ENCODE measurements around the gene IRF9.

IRF9 gene

DNA sequence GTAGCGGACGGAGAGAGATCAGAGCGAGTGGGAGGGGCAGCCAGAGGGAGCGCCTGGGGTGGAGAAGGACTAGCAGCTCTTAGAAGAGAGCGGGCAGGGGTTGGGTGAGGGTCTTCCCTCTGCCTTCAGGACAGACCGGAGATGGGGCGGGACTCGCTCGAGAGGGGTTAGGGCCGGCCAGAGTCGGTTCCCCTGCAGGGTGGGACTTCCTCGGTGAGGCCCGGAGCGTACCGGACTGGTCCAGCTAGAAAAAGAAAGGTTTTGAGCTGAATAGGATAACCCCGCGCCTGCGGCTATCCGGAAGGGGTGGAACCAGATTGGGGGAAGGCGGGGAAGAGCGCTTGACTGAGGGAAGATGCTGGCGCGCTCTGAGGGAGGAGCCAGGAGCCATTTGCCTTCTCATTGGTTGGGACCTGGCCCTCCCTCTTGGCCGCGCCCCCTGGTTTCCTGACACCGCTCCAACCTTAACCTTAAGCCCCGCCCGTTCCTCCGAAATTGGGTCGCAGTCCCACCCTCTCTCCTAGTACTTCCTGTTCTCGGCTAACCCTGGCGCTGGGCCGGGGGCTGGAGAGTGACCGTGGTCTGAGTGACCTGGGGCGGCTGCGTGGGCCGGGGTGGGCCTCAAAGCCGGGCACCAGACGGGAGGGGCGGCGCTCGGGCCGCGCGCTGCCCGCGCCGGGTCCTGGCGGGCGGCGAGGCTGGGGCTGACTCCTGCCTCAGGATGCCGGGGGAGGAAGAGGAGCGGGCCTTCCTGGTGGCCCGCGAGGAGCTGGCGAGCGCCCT lies 13.9 kb upstream of the IRF9 start, which contains the start of gene RNF31:
Gene RNF31, plus strand, starts transcription at position 521 of the 783 bp plus-strand sequence. Its CDS starts 201 bp downstream, at position 722.
- peak; percentile 95 to 96 for DNase-seq (ENCODE audit: extremely low read depth in 1 of 2, low read depth in 1 of 2)

DNA sequence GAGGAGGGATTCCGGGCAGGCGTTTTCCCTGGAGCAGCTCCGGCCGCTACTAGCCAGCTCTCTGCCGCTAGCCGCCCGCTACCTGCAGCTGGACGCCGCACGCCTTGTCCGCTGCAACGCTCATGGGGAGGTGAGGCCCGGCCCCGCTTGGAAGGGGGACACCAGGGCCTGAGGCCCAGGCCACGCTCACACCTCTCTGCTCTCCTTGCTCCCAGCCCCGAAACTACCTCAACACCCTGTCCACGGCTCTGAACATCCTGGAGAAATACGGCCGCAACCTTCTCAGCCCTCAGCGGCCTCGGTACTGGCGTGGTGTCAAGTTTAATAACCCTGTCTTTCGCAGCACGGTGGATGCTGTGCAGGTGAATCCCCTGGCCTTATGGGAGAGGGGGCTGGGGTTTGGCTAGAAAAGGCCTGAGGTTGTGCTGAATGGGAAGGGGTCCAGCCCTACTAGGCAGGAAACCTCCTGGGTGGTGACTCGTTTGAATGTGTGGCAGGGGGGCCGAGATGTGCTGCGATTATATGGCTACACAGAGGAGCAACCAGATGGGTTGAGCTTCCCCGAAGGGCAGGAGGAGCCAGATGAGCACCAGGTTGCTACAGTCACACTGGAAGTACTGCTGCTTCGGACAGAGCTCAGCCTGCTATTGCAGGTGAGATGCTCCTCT lies 13.2 kb upstream of the IRF9 start:
- no peak for DNase-seq (ENCODE audit: extremely low read depth in 1 of 2, low read depth in 1 of 2)

- no peak for DNase-seq (ENCODE audit: extremely low read depth in 1 of 2, low read depth in 1 of 2)
Measured at GRCh38 chr14:24149302-24149969, 11.6 kb upstream of the IRF9 start.

- DNase-seq (ENCODE audit: extremely low read depth in 1 of 2, low read depth in 1 of 2) = no peak
Measured at GRCh38 chr14:24150061-24150460, 11.0 kb upstream of the IRF9 start.

DNA sequence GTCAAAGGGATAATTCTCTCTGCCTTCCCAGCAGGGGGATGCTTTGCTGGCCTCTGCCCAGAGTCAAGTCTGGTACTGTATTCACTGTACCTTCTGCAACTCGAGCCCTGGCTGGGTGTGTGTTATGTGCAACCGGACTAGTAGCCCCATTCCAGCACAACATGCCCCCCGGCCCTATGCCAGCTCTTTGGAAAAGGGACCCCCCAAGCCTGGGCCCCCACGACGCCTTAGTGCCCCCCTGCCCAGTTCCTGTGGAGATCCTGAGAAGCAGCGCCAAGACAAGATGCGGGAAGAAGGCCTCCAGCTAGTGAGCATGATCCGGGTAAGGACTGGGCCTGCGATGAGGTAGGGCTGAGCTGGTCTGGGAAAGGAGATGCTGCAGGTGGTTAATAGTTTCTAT lies 10.5 kb upstream of the IRF9 start:
- DNase-seq (ENCODE audit: extremely low read depth in 1 of 2, low read depth in 1 of 2) = no peak

DNA sequence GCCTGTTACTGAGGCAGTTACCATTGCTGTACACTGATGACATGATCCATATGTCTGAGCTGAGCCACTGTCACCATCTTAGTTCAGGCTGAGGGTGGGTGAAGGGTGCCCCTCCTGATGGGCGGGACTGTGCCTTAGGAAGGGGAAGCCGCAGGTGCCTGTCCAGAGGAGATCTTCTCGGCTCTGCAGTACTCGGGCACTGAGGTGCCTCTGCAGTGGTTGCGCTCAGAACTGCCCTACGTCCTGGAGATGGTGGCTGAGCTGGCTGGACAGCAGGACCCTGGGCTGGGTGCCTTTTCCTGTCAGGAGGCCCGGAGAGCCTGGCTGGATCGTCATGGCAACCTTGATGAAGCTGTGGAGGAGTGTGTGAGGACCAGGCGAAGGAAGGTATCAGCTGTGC lies 10.1 kb upstream of the IRF9 start:
- no peak for DNase-seq (ENCODE audit: extremely low read depth in 1 of 2, low read depth in 1 of 2)

GRCh38 chr14:24151404-24152080 lies 9.5 kb upstream of the IRF9 start:
- DNase-seq (ENCODE audit: extremely low read depth in 1 of 2, low read depth in 1 of 2) = no peak

GRCh38 chr14:24155100-24155499 lies 6.0 kb upstream of the IRF9 start:
- no peak for DNase-seq (ENCODE audit: extremely low read depth in 1 of 2, low read depth in 1 of 2)

DNA sequence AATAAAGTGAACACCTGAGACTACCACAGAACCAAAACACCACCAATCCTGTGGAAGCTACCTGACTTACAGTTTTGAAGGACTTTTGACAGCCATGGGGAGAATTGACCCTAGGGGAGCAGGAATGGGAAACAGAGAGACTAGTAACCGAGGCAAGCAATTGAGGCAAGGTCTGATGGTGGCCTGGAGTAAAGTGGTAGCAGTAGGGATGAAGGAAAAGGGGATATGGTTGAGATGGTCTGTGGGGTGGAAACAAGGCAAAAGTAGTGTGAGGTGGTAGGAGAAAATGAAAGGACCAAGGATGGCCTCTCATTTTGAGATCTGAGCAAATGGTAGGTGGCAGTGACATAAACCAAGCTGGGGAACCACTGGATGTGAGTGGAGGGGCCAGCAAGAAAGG lies 4.2 kb upstream of the IRF9 start:
- DNase-seq (ENCODE audit: extremely low read depth in 1 of 2, low read depth in 1 of 2) = no peak

GRCh38 chr14:24157331-24157730 lies 3.7 kb upstream of the IRF9 start:
- DNase-seq (ENCODE audit: extremely low read depth in 1 of 2, low read depth in 1 of 2) = no peak

DNA sequence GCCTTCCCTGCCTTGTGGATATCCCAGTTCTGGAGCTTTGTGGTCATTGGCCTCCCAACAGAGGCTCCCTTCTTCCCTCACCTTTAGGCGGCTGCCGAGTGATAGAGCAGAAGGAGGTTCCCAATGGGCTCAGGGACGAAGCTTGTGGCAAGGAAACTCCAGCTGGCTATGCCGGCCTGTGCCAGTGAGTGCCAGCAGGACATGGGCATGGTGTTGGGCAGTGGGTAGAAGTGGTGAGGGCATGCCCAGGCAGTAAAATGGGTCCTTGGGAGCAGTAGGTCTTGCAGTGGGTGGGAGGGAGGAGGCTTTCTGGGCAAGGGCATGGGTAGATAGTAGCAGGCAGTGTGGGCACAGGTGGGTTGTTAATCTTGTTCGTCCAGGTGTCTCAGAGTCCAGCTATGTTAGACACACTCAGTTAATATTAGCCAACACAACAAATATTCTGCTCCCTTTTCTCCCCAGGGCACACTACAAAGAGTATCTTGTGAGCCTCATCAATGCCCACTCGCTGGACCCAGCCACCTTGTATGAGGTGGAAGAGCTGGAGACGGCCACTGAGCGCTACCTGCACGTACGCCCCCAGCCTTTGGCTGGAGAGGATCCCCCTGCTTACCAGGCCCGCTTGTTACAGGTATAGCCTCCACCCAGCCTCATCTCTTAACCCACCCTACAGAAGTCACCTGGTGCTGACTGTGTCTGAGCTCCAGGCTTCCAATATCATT lies 1.1 kb upstream of the IRF9 start:
- no peak for DNase-seq (ENCODE audit: extremely low read depth in 1 of 2, low read depth in 1 of 2)

- no peak for DNase-seq (ENCODE audit: extremely low read depth in 1 of 2, low read depth in 1 of 2)
Measured at GRCh38 chr14:24160499-24160849, 591 bp upstream of the IRF9 start.

DNA sequence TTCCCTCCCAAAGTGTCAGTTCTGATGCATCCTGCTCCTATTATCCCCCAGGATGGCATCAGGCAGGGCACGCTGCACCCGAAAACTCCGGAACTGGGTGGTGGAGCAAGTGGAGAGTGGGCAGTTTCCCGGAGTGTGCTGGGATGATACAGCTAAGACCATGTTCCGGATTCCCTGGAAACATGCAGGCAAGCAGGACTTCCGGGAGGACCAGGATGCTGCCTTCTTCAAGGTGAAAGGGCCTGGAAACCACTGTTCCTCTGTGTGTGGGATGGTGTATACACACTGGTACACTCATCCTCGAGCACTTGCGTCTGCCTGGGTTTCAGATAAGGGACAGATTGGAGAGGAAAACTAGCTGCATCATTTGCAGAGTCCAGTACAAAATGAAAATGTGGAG lies 1.0 kb downstream of the IRF9 start:
- DNase-seq (ENCODE audit: extremely low read depth in 1 of 2, low read depth in 1 of 2) = no peak

DNA sequence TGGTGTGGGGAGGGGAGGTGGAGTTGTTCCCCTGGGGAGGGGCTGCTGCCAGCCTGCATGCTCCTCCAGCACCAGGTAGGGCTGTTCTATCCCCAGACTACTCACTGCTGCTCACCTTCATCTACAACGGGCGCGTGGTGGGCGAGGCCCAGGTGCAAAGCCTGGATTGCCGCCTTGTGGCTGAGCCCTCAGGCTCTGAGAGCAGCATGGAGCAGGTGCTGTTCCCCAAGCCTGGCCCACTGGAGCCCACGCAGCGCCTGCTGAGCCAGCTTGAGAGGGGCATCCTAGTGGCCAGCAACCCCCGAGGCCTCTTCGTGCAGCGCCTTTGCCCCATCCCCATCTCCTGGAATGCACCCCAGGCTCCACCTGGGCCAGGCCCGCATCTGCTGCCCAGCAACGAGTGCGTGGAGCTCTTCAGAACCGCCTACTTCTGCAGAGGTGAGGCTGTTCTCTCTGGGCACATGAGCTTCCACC lies 3.5 kb downstream of the IRF9 start:
- DNase-seq (ENCODE audit: extremely low read depth in 1 of 2, low read depth in 1 of 2) = no peak

GRCh38 chr14:24165785-24166184 lies 4.7 kb downstream of the IRF9 start:
- no peak for DNase-seq (ENCODE audit: extremely low read depth in 1 of 2, low read depth in 1 of 2)

DNA sequence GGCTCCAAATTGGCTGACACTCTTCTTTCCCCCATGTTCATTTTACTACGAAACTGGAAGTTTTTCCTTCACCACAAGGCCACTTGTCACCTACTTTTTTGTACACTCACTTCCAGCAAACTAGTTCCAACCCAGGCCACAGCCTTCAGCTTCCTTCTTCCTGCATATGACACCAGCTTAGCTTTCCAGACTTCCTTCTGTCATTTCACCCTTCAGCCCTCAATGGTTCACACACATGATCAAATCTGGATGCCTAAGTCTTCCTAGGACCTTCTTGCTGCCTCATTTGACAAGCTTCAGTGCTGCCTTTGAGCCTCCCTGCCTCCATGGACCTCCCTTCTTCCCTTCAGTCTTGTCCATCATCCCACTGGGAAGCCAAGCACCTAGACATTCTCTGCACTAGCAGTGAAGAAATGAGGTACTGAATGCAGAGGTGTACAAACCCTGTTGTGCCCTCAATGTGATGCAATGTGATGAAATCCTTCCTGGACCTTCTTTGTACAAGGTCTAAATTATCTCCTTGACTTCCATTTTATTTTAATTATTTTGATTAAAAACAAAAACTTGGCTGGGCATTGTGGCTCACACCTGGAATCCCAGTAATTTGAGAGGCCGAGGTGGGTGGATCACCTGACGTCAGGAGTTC lies 6.5 kb downstream of the IRF9 start:
- DNase-seq (ENCODE audit: extremely low read depth in 1 of 2, low read depth in 1 of 2) = no peak

GRCh38 chr14:24171422-24172260 lies 10.6 kb downstream of the IRF9 start, which contains the start of gene REC8:
TSS of gene REC8 (plus strand) at chr14:24172080. CDS start at chr14:24172553, 473 bp downstream.
- peak; percentile 56 to 63 for DNase-seq (ENCODE audit: extremely low read depth in 1 of 2, low read depth in 1 of 2)

DNA sequence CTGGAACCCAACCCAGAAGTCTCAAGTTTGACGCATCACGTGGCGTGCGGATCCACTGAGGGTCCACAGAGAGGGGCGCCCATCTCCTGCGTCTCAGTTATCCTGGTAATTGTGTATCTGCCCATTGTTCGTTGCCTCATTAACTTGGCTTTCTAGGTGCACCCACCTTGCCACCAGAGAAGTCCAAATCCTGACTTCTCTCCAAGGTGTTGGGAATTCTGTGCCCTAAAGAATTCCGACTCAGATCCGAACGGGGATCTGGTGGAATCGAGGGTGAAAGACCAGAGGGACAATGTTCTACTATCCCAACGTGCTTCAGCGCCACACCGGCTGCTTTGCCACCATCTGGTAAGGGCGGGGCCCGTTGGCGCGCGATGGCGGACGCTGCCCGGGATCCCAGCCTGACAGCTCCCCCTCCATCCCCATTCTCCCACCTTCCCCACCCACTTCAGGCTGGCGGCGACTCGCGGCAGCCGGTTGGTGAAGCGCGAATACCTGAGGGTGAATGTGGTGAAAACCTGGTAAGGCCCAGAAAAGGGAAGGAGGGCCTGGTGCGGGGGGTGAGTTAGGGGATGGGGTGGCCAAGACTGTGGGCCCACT lies 11.3 kb downstream of the IRF9 start:
- DNase-seq (ENCODE audit: extremely low read depth in 1 of 2, low read depth in 1 of 2) = no peak

DNA sequence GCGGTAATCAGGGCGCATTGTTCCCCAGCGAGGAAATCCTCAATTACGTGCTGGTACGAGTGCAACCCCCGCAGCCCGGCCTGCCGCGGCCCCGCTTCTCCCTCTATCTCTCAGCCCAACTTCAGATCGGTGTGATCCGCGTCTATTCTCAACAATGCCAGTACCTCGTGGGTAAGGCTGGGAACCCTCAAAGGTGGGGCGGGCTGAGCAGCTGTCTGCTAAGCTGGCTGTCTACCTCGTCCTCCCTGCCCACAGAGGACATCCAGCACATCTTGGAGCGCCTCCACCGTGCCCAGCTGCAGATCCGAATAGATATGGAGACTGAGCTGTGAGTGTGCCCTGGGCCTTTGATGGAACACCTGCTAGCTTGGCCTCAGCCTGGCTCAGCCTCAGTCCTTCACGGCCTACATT lies 11.8 kb downstream of the IRF9 start:
- no peak for DNase-seq (ENCODE audit: extremely low read depth in 1 of 2, low read depth in 1 of 2)

Measured in activated CD8-positive, alpha-beta memory T cell treated with anti-CD3 and anti-CD28 coated beads for 1 hour (primary cell).